Natural killer cell treated with Interleukin-12 subunit alpha and Interleukin-12 subunit beta and Interleukin-15 and Interleukin-18, amount 100 ng/mL, for 72 hours (primary cell): Measurements from ENCODE around the gene SHC4. TPM values are rescaled to one million over a fixed set of nuclear protein-coding genes. Genes with fewer than 3 reads are reported as not detected.
"Not testable (repeated sequence)": the region's sequence is repeated elsewhere in the genome, so short reads cannot be mapped to it uniquely, and the experiment has no call there.

Experiments
- ATAC-seq, 2 donors: fragments of 150-1000 bp; cut with Tn5 transposase in 1 of 2; sonication (Bioruptor Pico), chemical (Tn5 transposase) in 1 of 2; 2 replicates each; pipeline ENCODE4 v1.10.0; 2021
- DNase-seq: peaks from one replicate; pipeline ENCODE4 v3.0.0; 2022; ENCODE audit warnings: low spot score
- H3K27ac Mint-ChIP-seq, 2 donors: 1 replicate in 1 of 2; 2 replicates in 1 of 2; pipeline ENCODE4 v1.8.0; 2022; ENCODE audit warnings: mixed read lengths in 2 of 2, mild to moderate bottlenecking in 1 of 2, moderate library complexity in 1 of 2
- H3K27me3 Mint-ChIP-seq, 2 donors: 1 replicate in 1 of 2; 2 replicates in 1 of 2; pipeline ENCODE4 v1.8.0; 2022; ENCODE audit warnings: mixed read lengths in 2 of 2
- H3K36me3 Mint-ChIP-seq: one replicate; pipeline ENCODE4 v1.8.0; 2022; ENCODE audit warnings: mixed read lengths
- H3K4me1 Mint-ChIP-seq, 2 donors: 1 replicate in 1 of 2; 2 replicates in 1 of 2; pipeline ENCODE4 v1.8.0; 2022; ENCODE audit warnings: low read depth in 2 of 2, mixed read lengths in 2 of 2, mild to moderate bottlenecking in 1 of 2
- H3K4me3 Mint-ChIP-seq: one replicate; pipeline ENCODE4 v1.8.0; 2022; ENCODE audit warnings: mixed read lengths
- H3K9me3 Mint-ChIP-seq: 2 replicates; pipeline ENCODE4 v1.8.0; 2022; ENCODE audit warnings: mixed read lengths
- total RNA-seq, 2 donors: library from RNA; stranded (reverse); gene quantifications; one replicate each; pipeline ENCODE4 v1.2.3, GENCODE V29; 2022

The SHC4 gene
- total RNA-seq, 2 donors from 2014 or later = 0.57 to 2.8 TPM

- peaks cover 7 to 11% of the 10 kb centered on the region in 2 donors for H3K27me3 Mint-ChIP-seq
- no peaks in the 10 kb centered on the region for H3K9me3 Mint-ChIP-seq
- H3K27ac Mint-ChIP-seq = no peak overlapping the region
- ATAC-seq (peak in 1 of 2 donors; percentile 64), DNase-seq (no peak)
- no peaks in the 10 kb centered on the region for H3K36me3 Mint-ChIP-seq
- H3K4me3 Mint-ChIP-seq = no peak overlapping the region
- peaks cover 4 to 17% of the 10 kb centered on the region in 2 donors for H3K4me1 Mint-ChIP-seq
These were observed 105.3 kb downstream of the SHC4 start for GRCh38 chr15:48858401-48858800.

- Mint-ChIP-seq H3K4me3 (no peak overlapping the region), H3K4me1 (peaks cover 0 to 8% of the 10 kb centered on the region in 2 donors)
- ATAC-seq = no peak
These were observed 106.8 kb downstream of the SHC4 start for GRCh38 chr15:48856942-48857341.

GRCh38 chr15:48855501-48856440 lies 107.9 kb downstream of the SHC4 start:
- peaks cover 17% of the 10 kb centered on the region in 2 donors for H3K27me3 Mint-ChIP-seq
- no peak overlapping the region for H3K27ac Mint-ChIP-seq
- DNase-seq (no peak), ATAC-seq (no peak)
- H3K36me3 Mint-ChIP-seq = no peaks in the 10 kb centered on the region
- no peak overlapping the region for H3K4me3 Mint-ChIP-seq
- no peaks in the 10 kb centered on the region for H3K9me3 Mint-ChIP-seq
- peaks cover 0 to 7% of the 10 kb centered on the region in 2 donors for H3K4me1 Mint-ChIP-seq

More at GRCh38 chr15:48856942-48857341, 106.8 kb downstream of the SHC4 start:
- Mint-ChIP-seq H3K9me3 (no peaks in the 10 kb centered on the region), H3K36me3 (no peaks in the 10 kb centered on the region), H3K27me3 (peaks cover 11 to 12% of the 10 kb centered on the region in 2 donors), H3K27ac (no peak overlapping the region)
- DNase-seq = no peak

GRCh38 chr15:48854434-48854833 lies 109.3 kb downstream of the SHC4 start:
- peaks cover 17 to 18% of the 10 kb centered on the region in 2 donors for H3K27me3 Mint-ChIP-seq
- not testable (repeated sequence) for H3K4me3 Mint-ChIP-seq, ATAC-seq, DNase-seq, H3K27ac Mint-ChIP-seq, H3K36me3 Mint-ChIP-seq, H3K9me3 Mint-ChIP-seq, H3K4me1 Mint-ChIP-seq

- ATAC-seq = no peak
- peaks cover 18 to 24% of the 10 kb centered on the region in 2 donors for H3K27me3 Mint-ChIP-seq
- no peak overlapping the region for H3K4me3 Mint-ChIP-seq
- H3K9me3 Mint-ChIP-seq = no peaks in the 10 kb centered on the region
- DNase-seq = no peak
- H3K36me3 Mint-ChIP-seq = no peaks in the 10 kb centered on the region
- no peaks in the 10 kb centered on the region for H3K4me1 Mint-ChIP-seq
- no peak overlapping the region for H3K27ac Mint-ChIP-seq
These were observed 111.8 kb downstream of the SHC4 start for GRCh38 chr15:48851956-48852355.

- no peaks in the 10 kb centered on the region for H3K4me1 Mint-ChIP-seq
- DNase-seq (no peak), ATAC-seq (no peak)
- no peak overlapping the region for H3K4me3 Mint-ChIP-seq
- no peaks in the 10 kb centered on the region for H3K36me3 Mint-ChIP-seq
- H3K9me3 Mint-ChIP-seq = no peaks in the 10 kb centered on the region
- peaks cover 15 to 24% of the 10 kb centered on the region in 2 donors for H3K27me3 Mint-ChIP-seq
- H3K27ac Mint-ChIP-seq = no peak overlapping the region
These were observed 113.1 kb downstream of the SHC4 start for GRCh38 chr15:48850648-48851047.

- Mint-ChIP-seq H3K4me1 (peaks cover 0 to 4% of the 10 kb centered on the region in 2 donors), H3K27ac (no peak overlapping the region), H3K36me3 (no peaks in the 10 kb centered on the region), H3K9me3 (no peaks in the 10 kb centered on the region), H3K4me3 (no peak overlapping the region), H3K27me3 (peaks cover 6 to 7% of the 10 kb centered on the region in 2 donors)
- DNase-seq = no peak
- no peak for ATAC-seq
These were observed 118.6 kb downstream of the SHC4 start for GRCh38 chr15:48845123-48845522.

GRCh38 chr15:48842501-48842900 lies 121.2 kb downstream of the SHC4 start:
- no peak overlapping the region for H3K27ac Mint-ChIP-seq
- ATAC-seq (no peak), DNase-seq (no peak)
- peaks cover 4 to 11% of the 10 kb centered on the region in 2 donors for H3K27me3 Mint-ChIP-seq
- peaks cover 0 to 4% of the 10 kb centered on the region in 2 donors for H3K4me1 Mint-ChIP-seq
- H3K9me3 Mint-ChIP-seq = no peaks in the 10 kb centered on the region
- no peaks in the 10 kb centered on the region for H3K36me3 Mint-ChIP-seq
- no peak overlapping the region for H3K4me3 Mint-ChIP-seq

- Mint-ChIP-seq H3K4me1 (no peaks in the 10 kb centered on the region), H3K36me3 (peaks cover 17% of the 10 kb centered on the region), H3K27ac (no peak overlapping the region), H3K27me3 (peaks cover 25 to 48% of the 10 kb centered on the region in 2 donors), H3K9me3 (peaks cover 11% of the 10 kb centered on the region), H3K4me3 (no peak overlapping the region)
- DNase-seq (no peak), ATAC-seq (no peak)
These were observed 129.0 kb downstream of the SHC4 start for GRCh38 chr15:48834756-48835155.

- no peak overlapping the region for H3K27ac Mint-ChIP-seq
- peaks cover 30 to 48% of the 10 kb centered on the region in 2 donors for H3K27me3 Mint-ChIP-seq
- H3K4me3 Mint-ChIP-seq = no peak overlapping the region
These were observed 130.0 kb downstream of the SHC4 start for GRCh38 chr15:48833526-48834239.

GRCh38 chr15:48832648-48833047 lies 131.1 kb downstream of the SHC4 start:
- H3K4me3 Mint-ChIP-seq = no peak overlapping the region
- ATAC-seq (no peak), DNase-seq (no peak)
- H3K27ac Mint-ChIP-seq = no peak overlapping the region
- H3K9me3 Mint-ChIP-seq = peaks cover 11% of the 10 kb centered on the region
- peaks cover 28 to 40% of the 10 kb centered on the region in 2 donors for H3K27me3 Mint-ChIP-seq
- H3K4me1 Mint-ChIP-seq = no peaks in the 10 kb centered on the region
- peaks cover 17% of the 10 kb centered on the region for H3K36me3 Mint-ChIP-seq

More at GRCh38 chr15:48833526-48834239, 130.0 kb downstream of the SHC4 start:
- Mint-ChIP-seq H3K9me3 (peaks cover 11% of the 10 kb centered on the region), H3K4me1 (no peaks in the 10 kb centered on the region), H3K36me3 (peaks cover 17% of the 10 kb centered on the region)
- DNase-seq (no peak), ATAC-seq (no peak)

GRCh38 chr15:48828906-48829305 lies 134.8 kb downstream of the SHC4 start:
- Mint-ChIP-seq H3K27ac (no peak overlapping the region), H3K4me3 (no peak overlapping the region), H3K4me1 (no peaks in the 10 kb centered on the region), H3K36me3 (peaks cover 17% of the 10 kb centered on the region), H3K9me3 (peaks cover 9% of the 10 kb centered on the region), H3K27me3 (peaks cover 22 to 37% of the 10 kb centered on the region in 2 donors)
- ATAC-seq (no peak), DNase-seq (no peak)

GRCh38 chr15:48828471-48828870 lies 135.2 kb downstream of the SHC4 start:
- no peak for ATAC-seq

GRCh38 chr15:48825075-48825474 lies 138.6 kb downstream of the SHC4 start:
- no peaks in the 10 kb centered on the region for H3K4me1 Mint-ChIP-seq
- H3K27me3 Mint-ChIP-seq = peaks cover 14 to 21% of the 10 kb centered on the region in 2 donors
- H3K9me3 Mint-ChIP-seq = no peaks in the 10 kb centered on the region
- ATAC-seq = no peak
- H3K4me3 Mint-ChIP-seq = no peak overlapping the region
- H3K27ac Mint-ChIP-seq = no peak overlapping the region
- no peak for DNase-seq
- no peaks in the 10 kb centered on the region for H3K36me3 Mint-ChIP-seq

More at GRCh38 chr15:48828471-48828870, 135.2 kb downstream of the SHC4 start:
- peaks cover 22 to 38% of the 10 kb centered on the region in 2 donors for H3K27me3 Mint-ChIP-seq
- H3K9me3 Mint-ChIP-seq = peaks cover 8% of the 10 kb centered on the region
- H3K4me3 Mint-ChIP-seq = no peak overlapping the region
- DNase-seq = no peak
- no peak overlapping the region for H3K27ac Mint-ChIP-seq
- no peaks in the 10 kb centered on the region for H3K4me1 Mint-ChIP-seq
- peaks cover 14% of the 10 kb centered on the region for H3K36me3 Mint-ChIP-seq
